ENCODE results near the gene DQX1.
"Not testable (repeated sequence)": the region's sequence is repeated elsewhere in the genome, so short reads cannot be mapped to it uniquely, and the experiment has no call there.

Gene DQX1

DNA sequence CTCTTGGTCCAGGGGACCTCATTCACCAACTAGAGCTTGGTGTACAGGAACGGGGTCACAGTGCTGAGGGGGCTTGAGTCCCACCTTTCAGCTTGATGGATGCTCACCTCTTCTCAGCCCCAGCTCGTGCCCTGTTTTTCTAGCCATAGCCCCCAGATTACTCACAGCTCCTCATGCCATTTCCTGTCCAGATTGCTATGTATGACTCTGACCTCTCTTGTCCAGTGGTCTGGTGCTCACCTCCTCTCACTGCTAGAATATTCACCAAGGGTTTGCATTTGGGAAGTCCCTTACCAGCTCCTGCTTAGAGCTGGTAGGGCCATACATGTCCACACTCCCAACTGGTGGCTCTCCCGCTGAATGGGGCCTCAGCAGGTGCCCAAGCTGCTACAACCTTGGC is 32.5 kb downstream of the DQX1 start:
- DNase-seq (ENCODE audit: low spot score): no peak

DNA sequence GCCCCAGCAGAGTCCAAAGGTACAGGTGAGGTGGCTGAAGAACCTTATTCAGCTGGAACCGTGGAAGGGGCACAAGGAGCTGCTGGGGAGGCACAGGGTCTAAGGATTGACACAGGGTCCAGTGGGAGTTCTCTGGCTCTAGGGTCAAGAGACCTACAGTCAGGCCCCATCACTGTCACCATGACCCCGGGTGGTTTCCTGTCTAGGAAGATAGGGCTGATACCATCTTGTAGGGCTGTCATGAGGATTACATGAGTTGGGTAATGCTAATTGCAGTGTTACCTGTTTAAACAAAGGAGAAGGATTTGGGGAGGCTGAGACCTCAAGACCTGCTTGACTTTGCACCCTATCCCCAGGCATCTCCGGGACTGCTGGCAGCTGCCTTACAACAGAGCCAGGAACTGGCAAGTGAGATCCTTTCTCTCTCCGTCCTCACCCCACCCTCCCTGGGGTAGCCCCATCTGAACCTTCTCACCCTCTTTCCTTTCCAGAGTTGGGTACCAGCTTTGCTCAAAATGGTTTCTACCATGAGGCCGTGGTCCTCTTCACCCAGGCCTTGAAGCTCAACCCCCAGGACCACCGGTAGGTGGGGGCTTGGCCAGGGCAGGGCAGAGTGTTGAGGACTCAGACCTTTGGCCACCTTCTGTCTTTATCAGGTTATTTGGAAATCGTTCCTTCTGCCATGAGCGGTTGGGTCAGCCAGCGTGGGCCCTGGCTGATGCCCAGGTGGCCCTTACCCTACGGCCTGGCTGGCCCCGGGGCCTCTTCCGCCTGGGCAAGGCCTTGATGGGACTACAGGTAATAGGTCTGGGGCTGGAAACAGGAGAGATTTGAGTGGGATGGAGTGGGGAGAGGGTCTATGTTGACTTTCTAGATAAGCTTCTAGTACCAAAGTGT is 34.1 kb downstream of the DQX1 start:
- DNase-seq (ENCODE audit: low spot score): no peak

DNA sequence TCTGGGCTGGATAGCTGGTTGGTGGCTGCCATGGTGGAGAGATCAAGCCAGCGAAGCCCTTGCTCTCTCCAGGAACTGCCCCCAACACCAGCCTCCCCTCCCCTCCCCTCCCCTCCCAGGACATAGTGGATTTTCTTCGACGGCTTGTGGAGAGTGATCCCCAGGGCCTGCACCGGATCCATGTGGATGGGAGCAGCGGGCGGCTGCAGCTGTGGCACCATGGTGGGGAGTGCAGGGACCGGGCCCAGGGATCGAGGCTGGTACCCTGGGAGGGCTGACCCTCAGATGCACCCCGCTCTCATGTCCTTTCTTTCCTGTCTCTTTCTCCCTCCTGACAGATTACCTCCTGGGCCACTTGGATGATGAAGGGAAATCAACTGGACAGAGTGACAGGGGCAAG is 36.1 kb downstream of the DQX1 start:
- no peak for DNase-seq (ENCODE audit: low spot score)

DNA sequence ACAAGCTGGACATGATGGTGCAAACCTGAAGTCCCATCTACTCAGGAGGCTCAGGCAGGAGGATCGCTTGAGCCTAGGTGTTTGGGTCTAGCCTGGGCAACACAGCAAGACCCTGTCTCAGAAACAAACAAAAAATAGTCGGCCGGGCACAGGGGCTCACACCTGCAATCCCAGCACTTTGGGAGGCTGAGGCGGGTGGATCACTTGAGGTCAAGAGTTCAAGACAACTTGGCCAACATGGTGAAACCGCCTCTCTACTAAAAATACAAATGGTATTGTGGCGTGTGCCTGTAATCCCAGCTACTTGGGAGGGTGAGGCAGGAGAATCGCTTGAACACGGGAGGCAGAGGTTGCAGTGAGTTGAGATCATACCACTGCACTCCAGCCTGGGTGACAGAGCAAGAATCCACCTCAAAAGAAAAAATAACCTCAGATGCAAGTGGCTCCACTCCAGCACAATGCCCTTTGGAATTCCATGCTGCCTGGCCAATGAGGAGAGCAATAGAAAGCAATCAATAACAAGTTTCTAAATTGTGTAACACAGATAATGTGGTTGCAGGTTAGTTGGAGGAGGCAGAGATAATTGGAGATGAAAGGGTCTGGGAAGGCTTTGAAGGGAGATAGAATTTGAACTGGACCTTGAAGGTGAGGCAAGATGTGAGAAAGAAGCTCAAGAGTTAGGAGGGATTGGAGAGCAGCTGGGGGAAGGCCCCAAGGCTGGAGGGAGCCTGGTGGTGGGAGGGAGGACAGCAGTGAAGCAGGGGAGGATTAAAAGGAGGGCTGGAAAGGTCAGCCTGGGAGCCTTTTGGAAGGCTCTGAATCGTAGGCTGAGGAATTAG is 37.2 kb downstream of the DQX1 start:
- no peak for DNase-seq (ENCODE audit: low spot score)

DNA sequence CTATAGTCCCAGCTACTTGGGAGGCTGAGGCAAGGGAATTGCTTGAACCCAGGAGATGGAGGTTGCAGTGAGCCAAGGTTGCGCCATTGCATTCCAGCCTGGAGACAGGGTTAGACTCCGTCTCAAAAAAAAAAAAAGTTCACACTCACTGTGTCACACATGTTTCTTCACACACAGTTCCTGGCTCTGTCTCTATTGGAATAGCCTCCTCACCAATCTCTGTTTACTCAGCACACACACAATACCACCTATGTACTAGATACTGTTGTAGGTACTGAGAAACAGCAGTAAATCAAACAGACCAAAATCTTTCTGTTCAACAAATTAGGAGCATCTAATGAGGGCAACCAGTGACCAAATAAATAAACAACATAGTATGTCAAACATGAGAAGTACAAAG is 39.9 kb downstream of the DQX1 start:
- no peak for DNase-seq (ENCODE audit: low spot score)

DNA sequence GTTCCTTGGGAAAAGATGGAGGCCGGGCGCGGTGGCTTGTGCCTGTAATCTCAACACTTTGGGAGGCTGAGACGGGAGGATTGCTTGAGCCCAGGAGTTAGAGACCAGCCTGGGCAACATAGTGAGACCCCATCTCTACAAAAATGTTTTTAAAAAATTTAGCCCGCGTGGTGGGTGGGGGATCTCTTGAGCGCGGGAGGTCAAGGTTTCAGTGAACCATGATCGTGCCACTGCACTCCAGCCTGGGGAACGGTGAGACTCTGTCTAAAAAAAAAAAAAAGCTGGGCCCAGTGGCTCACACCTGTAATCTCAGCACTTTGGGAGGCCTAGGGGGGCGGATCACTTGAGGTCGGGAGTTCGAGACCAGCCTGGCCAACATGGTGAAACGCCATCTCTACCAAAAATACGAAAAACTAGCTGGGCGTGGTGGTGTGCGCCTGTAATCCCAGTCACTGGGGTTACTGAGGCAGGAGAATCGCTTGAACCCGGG is 42.3 kb downstream of the DQX1 start:
- DNase-seq (ENCODE audit: low spot score): not testable (repeated sequence)

DNA sequence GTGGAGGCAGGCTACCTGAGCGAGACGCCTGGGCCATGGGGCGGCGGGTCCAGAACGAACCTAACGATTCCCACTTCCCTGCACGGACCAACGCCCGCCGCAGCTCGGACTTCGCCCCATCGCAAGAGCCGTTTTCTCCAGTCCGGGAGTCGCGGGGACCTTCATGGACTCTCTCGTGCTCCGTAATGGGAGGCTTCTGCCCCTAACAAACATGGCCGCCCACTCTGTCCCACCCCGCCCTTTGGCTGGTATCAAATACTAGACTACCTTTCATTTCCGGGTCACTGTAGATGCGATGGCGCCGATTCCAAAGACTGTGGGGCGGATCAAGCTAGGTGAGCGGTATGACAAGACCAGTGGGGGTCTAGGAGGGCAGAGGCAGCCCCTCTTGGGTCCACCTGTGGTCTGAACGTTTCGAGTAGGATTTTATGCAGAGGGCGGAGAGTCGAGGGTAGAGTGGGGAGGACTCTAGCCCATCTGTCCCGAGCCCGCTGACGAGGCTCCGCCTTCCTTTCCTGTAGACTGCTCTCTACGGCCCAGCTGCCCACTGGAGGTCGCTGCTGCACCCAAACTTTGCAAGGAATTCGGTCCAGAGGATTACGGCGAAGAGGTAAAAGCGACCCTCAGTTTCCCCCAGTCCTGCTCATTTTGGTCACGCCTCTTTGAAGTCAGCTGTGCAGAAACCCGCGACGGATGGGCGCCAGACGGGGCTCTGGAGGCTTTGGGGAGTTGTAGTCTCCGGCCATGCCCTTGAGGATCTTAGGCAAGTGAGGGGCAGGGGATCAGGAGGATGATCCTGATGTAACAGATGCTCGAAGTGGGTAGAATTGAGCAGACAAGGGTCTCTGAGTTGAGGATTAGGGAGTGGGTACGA is 43.0 kb downstream of the DQX1 start, which contains the start of the genes CCDC142 and TTC31:
CCDC142 (minus strand) TSS at position 198 of the 874 bp plus-strand sequence; CDS start at position 37, 161 bp downstream.
TTC31 (plus strand) TSS at position 281 of the 874 bp plus-strand sequence; CDS start at position 296, 15 bp downstream.
- DNase-seq (ENCODE audit: low spot score): peak; percentile 98

DNA sequence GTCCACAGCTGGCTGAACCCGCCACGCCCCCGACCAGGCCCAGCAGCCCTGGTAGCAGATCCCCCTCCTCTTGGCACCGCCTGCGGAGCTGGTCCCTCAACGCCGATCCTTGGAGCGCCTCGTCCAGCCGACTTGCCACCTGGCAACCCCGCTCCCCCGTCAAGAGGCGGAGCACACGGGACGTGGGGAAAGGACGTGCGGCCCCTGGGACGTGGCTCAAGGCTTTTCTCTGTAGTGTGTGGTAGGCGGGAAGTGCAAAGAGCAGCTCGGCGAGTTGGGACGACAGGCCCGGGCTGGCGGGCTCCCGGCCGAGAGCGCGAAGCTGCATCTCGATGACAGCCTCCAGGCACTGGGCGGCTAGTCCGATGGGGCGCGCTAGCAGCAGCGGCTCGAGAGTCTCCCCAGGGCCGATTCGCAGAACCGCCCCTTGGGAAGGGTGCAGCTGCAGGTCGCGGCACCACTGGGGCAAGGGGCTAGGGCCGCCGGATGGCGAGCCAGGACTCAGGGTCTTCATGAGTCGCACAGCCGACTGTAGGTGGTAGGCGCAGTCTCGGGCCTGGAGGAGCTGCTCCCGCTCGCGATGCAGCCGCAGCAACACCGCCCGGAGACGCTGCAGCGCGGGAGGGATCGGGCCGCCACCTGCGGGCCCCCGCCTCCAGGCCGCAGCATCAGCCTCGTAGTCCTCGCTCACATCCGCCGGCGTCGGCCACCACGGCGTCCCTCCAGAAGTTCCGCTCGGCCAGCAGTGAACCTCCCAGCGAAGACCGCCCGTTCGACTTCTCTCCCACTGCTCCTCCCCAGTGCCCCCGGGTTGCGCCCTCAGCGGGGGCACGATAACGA is 43.9 kb downstream of the DQX1 start:
- no peak for DNase-seq (ENCODE audit: low spot score)

DNA sequence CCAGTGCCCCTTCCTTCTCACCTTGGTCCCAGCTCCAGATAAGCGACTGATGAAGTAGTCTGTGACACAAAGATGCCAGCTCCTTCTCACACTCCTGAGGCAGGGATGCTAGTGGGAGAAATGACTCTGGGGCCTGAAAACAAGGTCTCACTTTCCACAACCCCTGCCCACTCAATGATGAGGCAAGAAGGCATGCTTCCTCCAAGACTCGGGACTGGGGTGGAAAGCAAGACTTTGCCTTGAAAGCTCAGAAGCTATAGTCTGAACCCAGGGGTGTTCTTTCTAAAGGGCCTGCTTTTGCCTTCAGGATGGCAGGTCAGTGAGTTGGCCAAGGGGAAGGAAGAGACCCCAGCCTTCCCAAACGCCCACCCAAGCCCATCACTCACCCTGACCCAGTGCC is 44.6 kb downstream of the DQX1 start:
- DNase-seq (ENCODE audit: low spot score): no peak

DNA sequence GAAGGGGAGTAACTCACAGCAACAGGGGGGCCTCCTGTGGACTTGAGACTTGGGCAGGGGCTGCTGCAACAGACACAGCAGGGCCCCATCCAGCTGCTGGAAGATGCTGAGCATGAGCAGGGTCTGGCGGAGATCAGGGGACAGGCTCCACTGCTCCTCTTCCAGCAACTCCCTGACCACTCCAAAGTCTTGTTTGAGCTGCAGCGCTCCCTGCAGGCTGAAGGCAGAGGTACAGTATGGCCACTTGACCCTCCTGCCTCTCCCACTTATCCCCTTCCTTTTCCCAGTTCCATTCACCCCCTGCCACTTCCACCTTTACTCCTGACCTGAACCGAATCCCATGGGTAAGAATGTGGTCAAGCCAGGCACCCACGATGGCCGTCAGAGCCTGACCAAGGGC is 51.1 kb downstream of the DQX1 start:
- DNase-seq (ENCODE audit: low spot score): no peak

DNA sequence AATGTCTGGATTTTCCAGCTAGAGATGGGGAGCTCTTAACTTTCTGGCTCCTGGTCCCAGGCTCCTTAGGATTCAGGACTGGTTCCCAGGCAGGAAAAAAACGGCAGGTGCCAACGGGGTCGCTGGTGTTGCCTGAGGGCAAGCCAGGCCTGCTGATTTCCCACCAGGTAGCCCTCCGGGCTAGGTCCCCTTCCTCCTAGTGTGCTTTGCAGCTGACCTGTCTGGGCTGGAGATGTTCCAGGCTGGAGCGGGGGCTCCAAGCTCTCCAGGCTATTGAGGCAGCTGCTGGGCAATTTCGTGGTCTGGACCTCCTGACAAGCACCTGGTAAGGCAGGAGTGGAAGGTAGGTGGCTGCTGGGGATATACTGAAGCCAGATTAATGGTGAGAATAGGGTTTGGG is 51.5 kb downstream of the DQX1 start:
- DNase-seq (ENCODE audit: low spot score): no peak

DNA sequence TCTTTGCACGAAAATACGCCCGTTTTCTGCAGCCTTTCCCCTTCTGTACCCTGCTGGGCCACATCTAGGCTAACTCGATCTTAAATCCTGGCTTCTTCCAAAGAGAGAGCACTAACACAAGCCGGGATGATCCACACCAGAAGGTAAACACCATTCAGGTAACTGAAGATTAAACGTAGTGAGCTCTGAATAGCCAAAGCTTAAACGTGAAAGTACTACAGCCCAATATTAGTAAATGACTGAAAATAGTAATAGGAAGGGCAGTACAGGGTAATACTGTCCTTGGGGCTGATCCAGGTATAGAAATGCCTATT is 53.1 kb downstream of the DQX1 start:
- DNase-seq (ENCODE audit: low spot score): peak; percentile 26

DNA sequence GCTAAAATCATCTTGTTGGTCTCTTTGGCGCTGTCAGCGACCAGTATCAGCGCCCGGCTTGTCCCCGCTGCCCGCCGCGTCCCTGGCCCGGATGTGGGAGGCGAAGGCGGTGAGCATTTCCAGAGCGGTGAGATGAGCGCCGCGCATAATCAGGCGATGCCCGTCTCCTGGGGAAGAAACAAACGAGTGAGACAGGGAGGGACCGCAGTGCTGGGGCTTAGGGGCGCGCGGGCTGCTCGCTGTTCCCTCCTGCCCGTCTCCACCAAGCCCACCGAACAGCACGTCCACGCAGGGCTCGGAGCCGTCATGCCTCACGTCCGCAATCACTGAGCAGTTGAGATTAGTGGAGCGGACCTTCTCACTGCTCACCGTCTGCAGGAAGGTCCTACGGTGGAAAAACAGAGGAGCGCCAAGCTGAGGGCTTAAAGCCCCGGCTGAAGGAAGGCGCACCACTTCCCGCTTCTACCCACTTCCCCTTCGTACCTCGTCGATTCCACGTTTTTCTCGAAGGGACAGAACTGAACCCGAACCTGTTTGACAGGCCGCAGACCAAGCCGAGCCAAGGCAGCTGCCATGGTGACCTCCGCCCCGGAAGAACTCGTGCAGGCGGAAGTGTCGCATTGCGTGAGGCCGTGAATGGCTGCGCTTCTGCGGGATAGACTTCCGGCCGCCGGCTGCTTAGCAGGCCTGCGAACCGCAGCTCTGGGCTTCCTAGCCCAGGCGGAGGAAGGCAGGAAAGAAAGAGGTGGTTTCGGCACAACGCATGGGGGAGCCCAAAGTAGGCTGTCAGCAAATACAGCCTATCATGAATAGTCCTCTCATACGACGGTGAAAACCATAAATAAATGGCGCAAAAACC is 53.7 kb downstream of the DQX1 start, which contains the start of gene MRPL53:
MRPL53 (minus strand) TSS at position 595 of the 859 bp plus-strand sequence; CDS start at position 575, 20 bp downstream.
- DNase-seq (ENCODE audit: low spot score): peak; percentile 92

DNA sequence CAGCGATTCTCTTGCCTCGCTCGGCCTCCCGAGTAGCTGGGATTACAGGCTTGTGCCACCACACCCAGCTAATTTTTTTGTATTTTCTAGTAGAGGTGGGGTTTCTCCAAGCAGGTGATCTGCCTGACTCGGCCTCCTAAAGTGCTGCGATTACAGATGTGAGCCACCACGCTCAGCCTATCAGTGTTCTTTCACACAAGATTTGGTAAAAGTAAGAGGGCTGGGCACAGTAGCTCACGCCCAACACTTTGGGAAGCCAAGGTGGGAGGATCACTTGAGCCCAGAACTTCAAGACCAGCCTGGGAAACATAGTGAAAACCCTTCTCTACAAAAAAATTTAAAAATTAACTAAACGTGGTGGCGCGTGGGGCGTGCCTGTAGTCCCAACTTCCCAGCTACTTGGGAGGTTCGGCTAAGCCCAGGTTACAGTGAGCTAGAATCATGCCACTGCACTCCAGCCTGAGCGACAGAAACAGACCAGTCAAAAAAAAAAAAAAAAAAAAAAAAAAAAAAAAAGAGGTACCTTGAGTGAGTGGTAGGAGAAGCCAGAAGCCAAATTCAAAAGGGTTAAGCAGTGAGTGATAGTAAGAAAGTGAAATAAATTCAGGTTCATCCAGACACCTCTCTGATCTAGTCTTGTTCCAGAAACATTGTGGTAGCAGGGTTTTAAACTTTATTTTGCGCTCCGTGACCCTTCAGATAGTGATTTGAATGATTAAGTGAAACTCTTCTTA is 54.5 kb downstream of the DQX1 start:
- DNase-seq (ENCODE audit: low spot score): peak; percentile 14

DNA sequence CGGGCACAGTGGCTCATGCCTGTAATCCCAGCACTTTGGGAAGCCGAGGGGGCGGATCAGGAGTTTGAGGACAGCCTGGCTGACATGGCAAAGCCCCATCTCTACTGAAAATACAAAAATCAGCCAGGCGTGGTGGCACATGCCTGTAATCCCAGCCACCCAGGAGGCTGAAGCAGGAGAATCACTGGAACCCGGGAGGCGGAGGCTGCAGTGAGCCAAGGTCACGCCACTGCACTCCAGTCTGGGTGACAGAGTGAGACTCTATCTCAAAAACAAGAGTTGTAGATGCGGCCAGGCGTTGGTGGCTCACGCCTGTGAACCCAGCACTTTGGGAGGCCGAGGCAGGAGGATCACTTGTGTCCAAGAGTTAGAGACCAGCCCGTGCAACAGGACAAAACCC is 55.3 kb downstream of the DQX1 start:
- DNase-seq (ENCODE audit: low spot score): not testable (repeated sequence)
